NCI-H1105 treated with DMSO at 0.1 percent for 48 hours (cell line): ENCODE results near the gene SF3B3.
"Not testable (repeated sequence)": the region's sequence is repeated elsewhere in the genome, so short reads cannot be mapped to it uniquely, and the experiment has no call there.

Experiments
- DNase-seq: peaks from one replicate; lab custom pipeline; 2025; lab: John Stamatoyannopoulos, UW

Gene SF3B3

DNA sequence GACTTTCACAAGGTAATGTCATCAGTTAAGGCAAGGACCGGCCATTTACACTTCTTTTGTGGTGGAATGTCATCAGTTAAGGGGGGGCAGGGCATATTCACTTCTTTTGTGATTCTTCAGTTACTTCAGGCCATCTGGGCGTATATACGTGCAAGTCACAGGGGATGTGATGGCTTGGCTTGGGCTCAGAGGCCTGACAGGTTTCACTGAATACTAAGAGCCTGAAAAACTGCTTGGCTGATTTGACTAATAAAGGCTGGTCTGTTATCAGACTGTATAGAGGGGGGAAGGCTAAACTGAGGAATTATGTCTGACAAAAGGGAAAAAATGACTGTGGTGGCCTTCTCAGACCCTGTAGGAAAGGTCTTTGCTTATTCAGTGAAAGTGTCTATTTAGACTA lies 98.2 kb downstream of the SF3B3 start:
- DNase-seq, result not testable (repeated sequence)
